ENCODE data around the gene ZBTB7C.
A peak's percentile ranks its signal among the peaks of the same experiment; 100 is the strongest.

ZBTB7C gene

GRCh38 chr18:48229552-48229981 lies 179.6 kb downstream of the ZBTB7C start:
- no peak overlapping the region for H3K9ac ChIP-seq
- peaks cover 3% of the 10 kb centered on the region for H3K4me1 ChIP-seq
- no peaks in the 10 kb centered on the region for H3K9me3 ChIP-seq (ENCODE audit: control insufficient read depth, low read length)
- TF ChIP-seq, protein P1, sequence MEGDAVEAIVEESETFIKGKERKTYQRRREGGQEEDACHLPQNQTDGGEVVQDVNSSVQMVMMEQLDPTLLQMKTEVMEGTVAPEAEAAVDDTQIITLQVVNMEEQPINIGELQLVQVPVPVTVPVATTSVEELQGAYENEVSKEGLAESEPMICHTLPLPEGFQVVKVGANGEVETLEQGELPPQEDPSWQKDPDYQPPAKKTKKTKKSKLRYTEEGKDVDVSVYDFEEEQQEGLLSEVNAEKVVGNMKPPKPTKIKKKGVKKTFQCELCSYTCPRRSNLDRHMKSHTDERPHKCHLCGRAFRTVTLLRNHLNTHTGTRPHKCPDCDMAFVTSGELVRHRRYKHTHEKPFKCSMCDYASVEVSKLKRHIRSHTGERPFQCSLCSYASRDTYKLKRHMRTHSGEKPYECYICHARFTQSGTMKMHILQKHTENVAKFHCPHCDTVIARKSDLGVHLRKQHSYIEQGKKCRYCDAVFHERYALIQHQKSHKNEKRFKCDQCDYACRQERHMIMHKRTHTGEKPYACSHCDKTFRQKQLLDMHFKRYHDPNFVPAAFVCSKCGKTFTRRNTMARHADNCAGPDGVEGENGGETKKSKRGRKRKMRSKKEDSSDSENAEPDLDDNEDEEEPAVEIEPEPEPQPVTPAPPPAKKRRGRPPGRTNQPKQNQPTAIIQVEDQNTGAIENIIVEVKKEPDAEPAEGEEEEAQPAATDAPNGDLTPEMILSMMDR (IDR thresholded peaks at IDR 0.05): no peak
- no peaks in the 10 kb centered on the region for H3K36me3 ChIP-seq (ENCODE audit: control insufficient read depth, insufficient read depth, low read length)
- no peak overlapping the region for H3K4me2 ChIP-seq (ENCODE audit: low read length)
- H3K4me3 ChIP-seq (ENCODE audit: low read depth, low read length): no peak overlapping the region
- peak overlapping the region; percentile 25 for H2AFZ ChIP-seq
- H3K27ac ChIP-seq: no peak overlapping the region
- H3K79me2 ChIP-seq: no peaks in the 10 kb centered on the region
- H3K27me3 ChIP-seq (ENCODE audit: control insufficient read depth, insufficient read depth, low read length): no peaks in the 10 kb centered on the region

- TF ChIP-seq, protein P1 (IDR thresholded peaks at IDR 0.05): no peak
- Histone ChIP-seq H3K4me2 (ENCODE audit: low read length) (no peak overlapping the region), H3K79me2 (no peaks in the 10 kb centered on the region), H3K27me3 (ENCODE audit: control insufficient read depth, insufficient read depth, low read length) (no peaks in the 10 kb centered on the region), H3K27ac (no peak overlapping the region), H3K4me3 (ENCODE audit: low read depth, low read length) (no peak overlapping the region), H3K9me3 (ENCODE audit: control insufficient read depth, low read length) (no peaks in the 10 kb centered on the region), H2AFZ (no peak overlapping the region), H3K4me1 (peaks cover 3% of the 10 kb centered on the region), H3K36me3 (ENCODE audit: control insufficient read depth, insufficient read depth, low read length) (no peaks in the 10 kb centered on the region), H3K9ac (no peak overlapping the region)
Measured at GRCh38 chr18:48228841-48229240, 180.3 kb downstream of the ZBTB7C start.

GRCh38 chr18:48228301-48228715 lies 180.9 kb downstream of the ZBTB7C start:
- Histone ChIP-seq H3K79me2 (no peaks in the 10 kb centered on the region), H3K27me3 (ENCODE audit: control insufficient read depth, insufficient read depth, low read length) (no peaks in the 10 kb centered on the region), H3K9me3 (ENCODE audit: control insufficient read depth, low read length) (no peaks in the 10 kb centered on the region), H3K4me1 (peaks cover 3% of the 10 kb centered on the region), H3K4me2 (ENCODE audit: low read length) (no peak overlapping the region), H3K36me3 (ENCODE audit: control insufficient read depth, insufficient read depth, low read length) (no peaks in the 10 kb centered on the region), H3K27ac (no peak overlapping the region), H3K4me3 (ENCODE audit: low read depth, low read length) (no peak overlapping the region), H3K9ac (no peak overlapping the region), H2AFZ (no peak overlapping the region)
- TF ChIP-seq, protein P1 (IDR thresholded peaks at IDR 0.05): no peak

DNA sequence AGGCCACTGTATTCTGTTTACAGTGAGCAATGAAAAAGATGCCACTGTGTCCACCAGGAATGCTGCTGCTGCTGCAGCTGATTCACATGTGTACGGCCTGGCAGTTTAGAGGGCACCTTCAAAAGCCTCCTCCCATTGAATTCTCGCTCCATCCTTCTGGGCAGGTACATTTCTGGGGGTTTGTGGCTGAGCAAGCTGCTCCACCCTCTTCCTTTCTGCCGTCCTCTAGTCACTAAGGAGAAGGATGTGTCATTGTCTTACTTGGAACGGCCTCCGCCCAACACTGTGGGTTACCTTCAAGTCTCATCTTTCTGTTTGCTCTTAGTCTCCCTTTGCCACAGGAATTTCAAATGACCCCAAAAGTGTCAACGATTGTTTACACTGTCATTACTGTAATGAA lies 182.0 kb downstream of the ZBTB7C start:
- Histone ChIP-seq H3K36me3 (ENCODE audit: control insufficient read depth, insufficient read depth, low read length) (no peaks in the 10 kb centered on the region), H3K4me3 (ENCODE audit: low read depth, low read length) (no peak overlapping the region), H3K27me3 (ENCODE audit: control insufficient read depth, insufficient read depth, low read length) (no peaks in the 10 kb centered on the region), H3K27ac (no peak overlapping the region), H3K4me2 (ENCODE audit: low read length) (no peak overlapping the region), H3K79me2 (no peaks in the 10 kb centered on the region), H2AFZ (no peak overlapping the region), H3K9me3 (ENCODE audit: control insufficient read depth, low read length) (no peaks in the 10 kb centered on the region), H3K4me1 (peaks cover 3% of the 10 kb centered on the region), H3K9ac (no peak overlapping the region)
- TF ChIP-seq, protein P1 (IDR thresholded peaks at IDR 0.05): no peak

GRCh38 chr18:48226401-48226800 lies 182.8 kb downstream of the ZBTB7C start:
- TF ChIP-seq, protein P1 (IDR thresholded peaks at IDR 0.05): no peak
- Histone ChIP-seq H3K9me3 (ENCODE audit: control insufficient read depth, low read length) (no peaks in the 10 kb centered on the region), H3K4me3 (ENCODE audit: low read depth, low read length) (no peak overlapping the region), H2AFZ (no peak overlapping the region), H3K27me3 (ENCODE audit: control insufficient read depth, insufficient read depth, low read length) (no peaks in the 10 kb centered on the region), H3K9ac (no peak overlapping the region), H3K27ac (no peak overlapping the region), H3K79me2 (no peaks in the 10 kb centered on the region), H3K36me3 (ENCODE audit: control insufficient read depth, insufficient read depth, low read length) (no peaks in the 10 kb centered on the region), H3K4me1 (peaks cover 3% of the 10 kb centered on the region), H3K4me2 (ENCODE audit: low read length) (no peak overlapping the region)
